Right lobe of liver (tissue), 4 donors: ENCODE measurements around the gene YDJC.

ENCODE experiments used
- CTCF ChIP-seq, 4 donors: fragments of 200-600 bp in 3 of 4; fragments of 450-650 bp in 1 of 4; IDR thresholded peaks; one replicate each; pipeline versions ENCODE4 v1.5.1 to v1.8.0; 2016 to 2022; ENCODE audit warnings: antibody characterized with exemption in 4 of 4, mild to moderate bottlenecking in 2 of 4
- POLR2A ChIP-seq: fragments of 450-650 bp; IDR thresholded peaks from one replicate; pipeline ENCODE4 v1.6.1; 2017; ENCODE audit warnings: antibody characterized with exemption, mild to moderate bottlenecking
- donor health status: DM: no; HTN: no; CAD: no.
- donor health status: DM: no; HTN: no; CAD: no.
- donor health status: DM: no; HTN: yes; CAD: no.

- TF ChIP-seq CTCF (IDR thresholded peaks at IDR 0.05), result no peak
- no peak for TF ChIP-seq POLR2A
These were observed 36.2 kb downstream of the YDJC start for GRCh38 chr22:21593406-21594232.
